Measurements from ENCODE around the gene MBLAC1. TPM values are rescaled to one million over a fixed set of nuclear protein-coding genes. Genes with fewer than 3 reads are reported as not detected.

The MBLAC1 gene
- total and polyA plus RNA-seq, 9 of the 15 experiments (the other 6 are each of a cell fraction or from before 2014, with no cell fraction given) = 0.03 to 3.1 (median 0.52) TPM

- TF ChIP-seq CTCF (IDR thresholded peaks at IDR 0.05 in 2 of 3, conservative IDR thresholded peaks at IDR 0.05 in 1 of 3; ENCODE audit: insufficient read depth in 2 of 3, low read depth in 1 of 3, low read length in 3 of 3) (no peak; a peak in 1 of 6 replicates), ZNF217 (CRISPR knock-in tag; IDR thresholded peaks at IDR 0.05) (no peak), NCOA1 (IDR thresholded peaks at IDR 0.05; ENCODE audit: low read depth) (no peak), ESRRA (IDR thresholded peaks at IDR 0.05; ENCODE audit: borderline replicate concordance, low read depth) (no peak), MTA2 (IDR thresholded peaks at IDR 0.05; ENCODE audit: low read depth) (no peak), ILF3 (IDR thresholded peaks at IDR 0.05; ENCODE audit: borderline replicate concordance) (no peak), SRSF9 (IDR thresholded peaks at IDR 0.05; ENCODE audit: borderline replicate concordance, low read depth, low read length) (no peak), ZNF224 (CRISPR knock-in tag; IDR thresholded peaks at IDR 0.05) (peak; percentile 48; the same call in 1 of the 2 replicates), FUS (optimal IDR thresholded peaks at IDR 0.05; ENCODE audit: low read depth, low read length) (no peak), THAP12 (CRISPR knock-in tag; IDR thresholded peaks at IDR 0.05) (no peak), ZNF699 (CRISPR knock-in tag; IDR thresholded peaks at IDR 0.05; ENCODE audit: insufficient replicate concordance) (no peak), HMG20A (CRISPR knock-in tag; conservative IDR thresholded peaks at IDR 0.05) (no peak), TAF7 (tag; IDR thresholded peaks at IDR 0.05) (no peak), MAZ (CRISPR knock-in tag; conservative IDR thresholded peaks at IDR 0.05 in 1 of 2, IDR thresholded peaks at IDR 0.05 in 1 of 2) (0 out of 4 replicates have a peak, but pooled peaks of 1 of the 2 experiments have one; percentile 31), ARNT (IDR thresholded peaks at IDR 0.05) (no peak), GABPA (tag; conservative IDR thresholded peaks at IDR 0.05; ENCODE audit: low read depth) (no peak), NELFE (IDR thresholded peaks at IDR 0.05; ENCODE audit: insufficient read depth, insufficient read length) (no peak), XRCC5 (IDR thresholded peaks at IDR 0.05; ENCODE audit: low read depth, low read length) (no peak), HDAC2 (IDR thresholded peaks at IDR 0.05) (no peak), KDM5B (IDR thresholded peaks at IDR 0.05; ENCODE audit: insufficient replicate concordance, low read depth, low read length) (no peak), ZNF707 (CRISPR knock-in tag; conservative IDR thresholded peaks at IDR 0.05) (no peak)
Observed at GRCh38 chr7:100177045-100178001, 50.6 kb downstream of the MBLAC1 start, which contains the start of the genes GPC2 and STAG3 (continued).
